Activated naive CD8-positive, alpha-beta T cell treated with anti-CD3 and anti-CD28 coated beads for 36 hours (primary cell): ENCODE results near the gene RELN. TPM values are rescaled to one million over a fixed set of nuclear protein-coding genes. Genes with fewer than 3 reads are reported as not detected.
"Not testable (repeated sequence)": the region's sequence is repeated elsewhere in the genome, so short reads cannot be mapped to it uniquely, and the experiment has no call there.

Experiments
- DNase-seq: peaks from one replicate; pipeline ENCODE4 v3.0.0; 2021
- H3K27ac Mint-ChIP-seq: one replicate; pipeline ENCODE4 v1.8.0; 2022; ENCODE audit warnings: mild to moderate bottlenecking, moderate library complexity, mixed read lengths
- H3K27me3 Mint-ChIP-seq: one replicate; pipeline ENCODE4 v1.8.0; 2022; ENCODE audit warnings: mild to moderate bottlenecking, mixed read lengths
- H3K36me3 Mint-ChIP-seq: one replicate; pipeline ENCODE4 v1.8.0; 2021; ENCODE audit warnings: mild to moderate bottlenecking, mixed read lengths
- H3K4me1 Mint-ChIP-seq: one replicate; pipeline ENCODE4 v1.8.0; 2021; ENCODE audit warnings: mixed read lengths
- H3K4me3 Mint-ChIP-seq: one replicate; pipeline ENCODE4 v1.8.0; 2022; ENCODE audit warnings: mild to moderate bottlenecking, moderate library complexity, mixed read lengths
- H3K9me3 Mint-ChIP-seq: one replicate; pipeline ENCODE4 v1.8.0; 2022; ENCODE audit warnings: mixed read lengths
- total RNA-seq, 2 experiments: library from RNA; stranded (reverse); gene quantifications; one replicate each; pipeline ENCODE4 v1.2.3, GENCODE V29; 2021

Gene RELN
- not detected for total RNA-seq

DNA sequence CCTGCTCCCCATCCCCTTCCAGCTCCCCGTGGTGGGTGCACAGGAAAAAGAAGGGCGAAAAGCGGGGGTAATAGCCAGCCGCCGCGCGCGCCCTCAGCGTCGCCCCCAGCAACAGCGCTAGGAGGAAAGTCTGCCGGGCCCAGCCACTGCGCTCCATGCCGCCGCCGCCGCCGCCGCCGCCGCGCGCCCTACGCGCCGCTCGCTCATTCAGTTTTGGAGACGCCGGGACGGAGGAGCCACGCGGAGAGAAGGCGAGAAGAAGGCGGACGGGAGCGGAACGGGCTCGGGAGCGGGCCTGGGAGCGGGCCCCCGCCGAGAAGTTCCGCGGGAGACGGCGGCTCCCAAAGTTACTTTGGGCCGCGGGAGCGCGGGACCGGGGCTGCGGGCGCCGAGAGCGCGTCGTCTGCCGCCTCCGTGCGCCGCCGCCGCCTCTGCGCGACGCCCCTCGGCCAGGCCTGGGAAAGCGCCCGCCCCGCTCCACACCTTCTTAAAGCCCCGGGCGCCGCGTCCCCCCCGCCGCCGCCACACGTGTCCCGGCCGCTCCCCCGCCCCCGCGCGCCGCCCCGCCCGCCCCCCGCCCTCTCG lies at the start of gene RELN:
Gene RELN (minus strand): TSS at position 459 of the 585 bp plus-strand sequence. CDS start 302 bp downstream, at position 157.
- DNase-seq, result peak; percentile 11
- H3K9me3 Mint-ChIP-seq, result no peaks in the 10 kb centered on the region

DNA sequence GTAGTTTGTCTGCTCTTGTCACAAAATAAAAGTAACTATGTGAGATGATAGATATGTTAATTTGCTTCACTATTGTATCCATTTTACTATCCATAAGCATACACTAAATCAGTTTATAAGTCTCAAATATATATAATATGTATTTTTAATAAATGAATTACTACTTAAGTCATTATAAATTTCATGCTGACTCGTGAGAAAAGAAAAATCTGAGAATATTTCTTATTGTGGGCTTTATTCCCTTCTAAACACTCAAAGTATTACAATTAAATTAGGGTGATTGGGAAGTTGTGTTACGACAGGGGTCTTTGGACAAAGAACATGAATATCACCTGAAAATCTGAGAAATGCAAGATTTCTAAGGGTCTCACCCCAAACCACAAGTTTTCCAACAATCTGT lies 48.7 kb upstream of the RELN start:
- H3K4me3 Mint-ChIP-seq, result no peak overlapping the region
- H3K27me3 Mint-ChIP-seq, result peaks cover 4% of the 10 kb centered on the region
- H3K4me1 Mint-ChIP-seq, result no peaks in the 10 kb centered on the region
- DNase-seq, result no peak
- no peaks in the 10 kb centered on the region for H3K36me3 Mint-ChIP-seq
- peaks cover 4% of the 10 kb centered on the region for H3K9me3 Mint-ChIP-seq
- no peak overlapping the region for H3K27ac Mint-ChIP-seq

More for the DNA sequence above, at the start of gene RELN:
- peaks cover 6% of the 10 kb centered on the region for H3K4me1 Mint-ChIP-seq
- H3K27me3 Mint-ChIP-seq, result peaks cover 58% of the 10 kb centered on the region
- peak within 1 kb of the TSS; percentile 55 for H3K4me3 Mint-ChIP-seq
- no peak within 1 kb of the TSS for H3K27ac Mint-ChIP-seq
- no peaks in the 10 kb centered on the region for H3K36me3 Mint-ChIP-seq

DNA sequence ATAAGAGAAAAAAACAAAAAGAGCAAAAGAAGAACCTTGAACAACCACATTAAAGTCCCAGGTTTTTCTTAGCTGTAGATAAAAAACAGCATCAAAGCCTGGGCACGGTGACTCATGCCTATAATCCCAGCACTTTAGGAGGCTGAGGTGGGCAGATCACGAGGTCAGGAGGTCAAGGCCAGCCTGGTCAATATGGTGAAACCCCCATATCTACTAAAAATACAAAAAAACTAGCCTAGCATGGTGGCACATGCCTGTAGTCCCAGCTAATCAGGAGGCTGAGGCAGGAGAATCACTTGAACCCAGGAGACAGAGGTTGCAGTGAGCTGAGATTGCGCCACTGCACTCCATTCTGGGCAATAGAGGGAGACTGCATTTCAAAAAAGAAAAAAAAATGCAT lies 47.4 kb upstream of the RELN start:
- not testable (repeated sequence) for H3K4me1 Mint-ChIP-seq, H3K27ac Mint-ChIP-seq, DNase-seq, H3K27me3 Mint-ChIP-seq, H3K4me3 Mint-ChIP-seq, H3K36me3 Mint-ChIP-seq, H3K9me3 Mint-ChIP-seq

- Mint-ChIP-seq H3K36me3 (no peaks in the 10 kb centered on the region), H3K9me3 (peaks cover 4% of the 10 kb centered on the region), H3K27me3 (peaks cover 4% of the 10 kb centered on the region), H3K4me1 (no peaks in the 10 kb centered on the region), H3K27ac (no peak overlapping the region), H3K4me3 (no peak overlapping the region)
- no peak for DNase-seq
These were observed 45.9 kb upstream of the RELN start for GRCh38 chr7:104035351-104035750.

GRCh38 chr7:104034679-104035078 lies 45.2 kb upstream of the RELN start:
- no peak overlapping the region for H3K27ac Mint-ChIP-seq
- H3K4me3 Mint-ChIP-seq, result no peak overlapping the region
- no peak for DNase-seq
- no peaks in the 10 kb centered on the region for H3K4me1 Mint-ChIP-seq
- no peaks in the 10 kb centered on the region for H3K36me3 Mint-ChIP-seq
- H3K27me3 Mint-ChIP-seq, result peaks cover 4% of the 10 kb centered on the region
- peaks cover 4% of the 10 kb centered on the region for H3K9me3 Mint-ChIP-seq

- H3K4me3 Mint-ChIP-seq, result no peak overlapping the region
- no peaks in the 10 kb centered on the region for H3K4me1 Mint-ChIP-seq
- H3K9me3 Mint-ChIP-seq, result peaks cover 4% of the 10 kb centered on the region
- peaks cover 4% of the 10 kb centered on the region for H3K27me3 Mint-ChIP-seq
- H3K36me3 Mint-ChIP-seq, result no peaks in the 10 kb centered on the region
- H3K27ac Mint-ChIP-seq, result no peak overlapping the region
- no peak for DNase-seq
These were observed 44.4 kb upstream of the RELN start for GRCh38 chr7:104033837-104034236.

DNA sequence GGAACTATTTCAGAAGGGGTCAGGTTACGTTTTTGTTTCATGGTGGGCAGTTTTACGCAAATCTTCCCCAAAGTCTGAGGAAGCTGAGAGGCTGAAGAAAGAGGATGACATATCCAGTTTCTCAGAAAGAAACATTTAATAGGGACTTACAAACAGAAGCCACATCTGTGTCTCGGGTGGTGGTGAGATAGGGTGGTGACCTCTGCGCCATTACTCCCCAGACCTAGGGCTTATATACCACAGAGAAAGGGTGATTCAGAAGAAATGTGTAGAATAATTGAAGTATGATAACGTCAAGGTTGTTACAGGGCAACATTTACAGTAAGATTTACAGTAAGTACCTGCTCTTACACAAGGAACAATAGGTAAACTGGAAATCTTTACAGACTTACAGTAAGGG lies 43.0 kb upstream of the RELN start:
- Mint-ChIP-seq H3K4me3 (no peak overlapping the region), H3K36me3 (no peaks in the 10 kb centered on the region), H3K27ac (no peak overlapping the region), H3K4me1 (no peaks in the 10 kb centered on the region), H3K9me3 (peaks cover 4% of the 10 kb centered on the region), H3K27me3 (no peaks in the 10 kb centered on the region)
- DNase-seq, result no peak

DNA sequence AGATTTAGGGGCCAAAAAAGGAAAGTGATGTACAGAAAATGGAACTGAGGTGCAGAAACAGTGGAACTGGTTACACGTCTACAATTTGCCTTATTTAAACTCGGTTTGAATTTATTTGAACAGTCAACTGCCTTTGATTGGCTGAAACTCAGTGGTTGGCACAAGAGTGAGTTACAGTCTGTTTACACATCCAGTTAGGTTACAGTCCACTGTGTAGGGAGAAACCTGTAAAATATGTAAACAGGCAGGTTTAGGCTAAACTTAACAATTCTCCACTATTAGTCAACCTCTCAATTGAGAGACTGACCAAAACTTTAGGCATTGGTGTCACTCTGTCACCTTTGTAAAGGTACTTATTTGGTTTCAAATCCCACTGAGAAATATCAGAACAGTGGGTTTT lies 40.3 kb upstream of the RELN start:
- Mint-ChIP-seq H3K9me3 (peaks cover 4% of the 10 kb centered on the region), H3K36me3 (no peaks in the 10 kb centered on the region)
- DNase-seq, result no peak

DNA sequence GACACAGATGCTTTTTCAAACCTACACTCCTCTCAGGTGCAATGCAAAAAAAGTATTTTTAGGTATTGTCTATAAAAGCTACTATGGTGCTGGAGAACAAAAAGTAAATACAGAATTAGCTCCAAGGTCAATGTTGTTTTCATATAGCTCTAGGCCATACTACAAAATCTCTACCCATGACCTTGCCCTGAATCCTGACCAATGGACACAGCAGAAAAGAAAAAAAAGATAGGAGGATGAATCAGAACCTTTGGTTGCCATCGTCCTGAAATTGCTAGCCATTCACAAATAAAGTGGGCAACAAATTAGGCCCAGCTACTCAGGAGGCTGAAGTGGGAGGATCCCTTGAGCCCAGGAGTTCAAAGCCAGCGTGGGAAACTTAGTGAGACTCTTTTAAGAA lies 35.2 kb upstream of the RELN start:
- Mint-ChIP-seq H3K4me1 (no peaks in the 10 kb centered on the region), H3K36me3 (no peaks in the 10 kb centered on the region)

More for the DNA sequence above, 40.3 kb upstream of the RELN start:
- Mint-ChIP-seq H3K4me1 (no peaks in the 10 kb centered on the region), H3K27ac (no peak overlapping the region), H3K4me3 (no peak overlapping the region), H3K27me3 (no peaks in the 10 kb centered on the region)

GRCh38 chr7:104023100-104023499 lies 33.6 kb upstream of the RELN start:
- no peak for DNase-seq
- H3K27me3 Mint-ChIP-seq, result no peaks in the 10 kb centered on the region
- no peak overlapping the region for H3K27ac Mint-ChIP-seq
- no peaks in the 10 kb centered on the region for H3K36me3 Mint-ChIP-seq
- H3K4me1 Mint-ChIP-seq, result no peaks in the 10 kb centered on the region
- no peak overlapping the region for H3K4me3 Mint-ChIP-seq
- no peaks in the 10 kb centered on the region for H3K9me3 Mint-ChIP-seq

More for the DNA sequence above, 35.2 kb upstream of the RELN start:
- H3K9me3 Mint-ChIP-seq, result no peaks in the 10 kb centered on the region
- no peaks in the 10 kb centered on the region for H3K27me3 Mint-ChIP-seq
- no peak for DNase-seq
- no peak overlapping the region for H3K4me3 Mint-ChIP-seq
- no peak overlapping the region for H3K27ac Mint-ChIP-seq

- no peak for DNase-seq
- Mint-ChIP-seq H3K4me1 (no peaks in the 10 kb centered on the region), H3K27ac (no peak overlapping the region), H3K4me3 (no peak overlapping the region), H3K27me3 (peaks cover 2% of the 10 kb centered on the region), H3K9me3 (no peaks in the 10 kb centered on the region), H3K36me3 (no peaks in the 10 kb centered on the region)
These were observed 29.0 kb upstream of the RELN start for GRCh38 chr7:104018425-104018824.

DNA sequence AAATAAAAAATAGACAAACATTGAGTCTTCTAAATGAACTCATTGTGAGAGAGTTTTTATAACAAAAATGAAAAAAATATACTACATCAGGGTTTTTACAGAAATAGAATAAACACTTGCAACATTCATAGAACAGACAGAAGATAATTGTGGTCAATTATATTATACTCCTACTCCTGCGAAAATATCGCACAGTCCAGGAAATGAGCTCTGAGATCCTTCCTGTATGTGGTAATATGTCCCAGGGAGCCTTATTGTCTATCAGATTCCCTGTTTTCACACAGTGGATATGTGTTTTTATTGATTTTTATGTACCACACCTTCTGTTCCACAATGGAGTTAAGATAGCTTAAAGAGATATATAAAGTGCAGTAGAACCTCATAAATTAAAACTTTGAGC lies 27.5 kb upstream of the RELN start:
- no peak for DNase-seq
- no peaks in the 10 kb centered on the region for H3K9me3 Mint-ChIP-seq
- H3K36me3 Mint-ChIP-seq, result no peaks in the 10 kb centered on the region
- peaks cover 6% of the 10 kb centered on the region for H3K27me3 Mint-ChIP-seq
- no peak overlapping the region for H3K4me3 Mint-ChIP-seq
- H3K27ac Mint-ChIP-seq, result no peak overlapping the region
- no peaks in the 10 kb centered on the region for H3K4me1 Mint-ChIP-seq

DNA sequence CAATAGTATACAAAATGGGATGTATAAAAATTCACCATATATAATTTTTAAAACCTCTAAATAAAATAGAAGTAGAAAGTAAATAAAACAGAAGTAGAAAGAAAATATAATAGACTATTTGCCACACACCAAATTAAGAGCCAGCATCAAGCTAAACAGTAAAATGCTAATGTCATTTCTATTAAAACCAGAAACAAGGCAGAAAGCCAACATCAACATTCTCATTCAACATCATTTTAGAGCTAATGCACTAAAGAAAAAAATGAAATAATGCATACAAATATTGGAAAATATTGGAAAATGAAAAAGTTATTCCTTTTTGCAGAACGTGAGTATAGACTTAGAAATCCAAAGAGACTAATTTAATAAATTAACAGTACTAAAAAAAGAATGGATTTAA lies 23.4 kb upstream of the RELN start:
- no peak overlapping the region for H3K4me3 Mint-ChIP-seq
- no peak overlapping the region for H3K27ac Mint-ChIP-seq
- H3K27me3 Mint-ChIP-seq, result peaks cover 17% of the 10 kb centered on the region
- DNase-seq, result no peak
- no peaks in the 10 kb centered on the region for H3K36me3 Mint-ChIP-seq
- no peaks in the 10 kb centered on the region for H3K9me3 Mint-ChIP-seq
- no peaks in the 10 kb centered on the region for H3K4me1 Mint-ChIP-seq

- H3K27me3 Mint-ChIP-seq, result peaks cover 17% of the 10 kb centered on the region
These were observed 22.4 kb upstream of the RELN start for GRCh38 chr7:104011829-104012228.

GRCh38 chr7:104010052-104010909 lies 20.8 kb upstream of the RELN start:
- DNase-seq, result no peak
- no peak overlapping the region for H3K4me3 Mint-ChIP-seq
- no peaks in the 10 kb centered on the region for H3K4me1 Mint-ChIP-seq
- peaks cover 15% of the 10 kb centered on the region for H3K27me3 Mint-ChIP-seq
- H3K27ac Mint-ChIP-seq, result no peak overlapping the region
- H3K36me3 Mint-ChIP-seq, result no peaks in the 10 kb centered on the region
- no peaks in the 10 kb centered on the region for H3K9me3 Mint-ChIP-seq

More at GRCh38 chr7:104011829-104012228, 22.4 kb upstream of the RELN start:
- no peaks in the 10 kb centered on the region for H3K36me3 Mint-ChIP-seq
- no peak overlapping the region for H3K27ac Mint-ChIP-seq
- no peaks in the 10 kb centered on the region for H3K4me1 Mint-ChIP-seq
- no peak overlapping the region for H3K4me3 Mint-ChIP-seq
- no peak for DNase-seq
- H3K9me3 Mint-ChIP-seq, result no peaks in the 10 kb centered on the region

DNA sequence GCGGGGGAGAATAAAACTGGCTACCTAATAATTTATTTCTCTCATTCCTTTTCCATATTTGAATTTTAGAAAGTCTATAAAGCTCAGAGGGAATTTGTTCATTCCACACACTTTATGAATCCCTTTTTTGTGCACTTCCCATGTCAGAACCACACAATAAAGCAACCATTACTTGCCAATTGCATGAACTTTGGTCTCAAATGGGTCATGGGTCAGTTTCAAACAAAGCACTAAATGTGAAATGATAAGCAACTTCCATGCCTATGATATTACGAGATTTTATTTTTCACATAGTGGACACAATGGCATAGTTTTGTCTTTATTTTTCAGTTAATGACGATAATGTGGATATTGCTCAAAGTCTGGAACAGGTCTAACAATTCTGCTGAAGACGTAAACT lies 18.6 kb upstream of the RELN start:
- no peak overlapping the region for H3K4me3 Mint-ChIP-seq
- H3K9me3 Mint-ChIP-seq, result no peaks in the 10 kb centered on the region
- DNase-seq, result no peak
- no peaks in the 10 kb centered on the region for H3K4me1 Mint-ChIP-seq
- peaks cover 21% of the 10 kb centered on the region for H3K27me3 Mint-ChIP-seq
- no peak overlapping the region for H3K27ac Mint-ChIP-seq
- no peaks in the 10 kb centered on the region for H3K36me3 Mint-ChIP-seq
